22Rv1 (cell line): Measurements from ENCODE around the gene SLC2A9.

ENCODE experiments used
- ZFX ChIP-seq: fragments of 450-650 bp; IDR thresholded peaks from 2 replicates; pipeline ENCODE4 v1.6.1; 2017; ENCODE audit warnings: antibody characterized with exemption, borderline replicate concordance
- TF ChIP-seq, protein P1 (sequence below): fragments of 450-650 bp; IDR thresholded peaks from 2 replicates; pipeline ENCODE4 v1.5.1; 2017; ENCODE audit warnings: mild to moderate bottlenecking

DNA sequence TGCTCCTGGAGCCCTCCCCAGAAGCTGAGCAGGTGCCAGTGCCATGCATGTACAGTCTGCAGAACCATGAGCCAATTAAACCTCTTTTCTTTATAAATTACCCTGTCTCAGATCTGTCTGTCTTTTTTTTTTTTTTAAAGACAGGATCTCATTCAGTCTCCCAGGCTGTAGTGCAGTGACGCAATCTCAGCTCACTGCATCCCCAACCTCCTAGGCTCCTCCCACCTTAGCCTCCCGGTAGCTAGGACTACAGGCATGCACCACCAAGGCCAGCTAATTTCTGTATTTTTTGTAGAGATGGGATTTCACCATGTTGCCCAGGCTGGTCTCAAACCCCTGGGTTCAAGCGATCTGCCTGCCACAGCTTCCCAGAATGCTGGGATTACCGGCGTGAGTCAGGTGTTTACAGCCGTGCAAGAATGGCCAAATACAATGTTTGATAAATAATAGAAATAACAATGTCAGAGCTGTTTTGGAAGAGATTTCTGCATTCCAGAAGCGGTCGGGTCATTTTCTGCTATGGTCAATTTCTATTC, 68.8 kb downstream of the SLC2A9 start:
- TF ChIP-seq, protein P1, sequence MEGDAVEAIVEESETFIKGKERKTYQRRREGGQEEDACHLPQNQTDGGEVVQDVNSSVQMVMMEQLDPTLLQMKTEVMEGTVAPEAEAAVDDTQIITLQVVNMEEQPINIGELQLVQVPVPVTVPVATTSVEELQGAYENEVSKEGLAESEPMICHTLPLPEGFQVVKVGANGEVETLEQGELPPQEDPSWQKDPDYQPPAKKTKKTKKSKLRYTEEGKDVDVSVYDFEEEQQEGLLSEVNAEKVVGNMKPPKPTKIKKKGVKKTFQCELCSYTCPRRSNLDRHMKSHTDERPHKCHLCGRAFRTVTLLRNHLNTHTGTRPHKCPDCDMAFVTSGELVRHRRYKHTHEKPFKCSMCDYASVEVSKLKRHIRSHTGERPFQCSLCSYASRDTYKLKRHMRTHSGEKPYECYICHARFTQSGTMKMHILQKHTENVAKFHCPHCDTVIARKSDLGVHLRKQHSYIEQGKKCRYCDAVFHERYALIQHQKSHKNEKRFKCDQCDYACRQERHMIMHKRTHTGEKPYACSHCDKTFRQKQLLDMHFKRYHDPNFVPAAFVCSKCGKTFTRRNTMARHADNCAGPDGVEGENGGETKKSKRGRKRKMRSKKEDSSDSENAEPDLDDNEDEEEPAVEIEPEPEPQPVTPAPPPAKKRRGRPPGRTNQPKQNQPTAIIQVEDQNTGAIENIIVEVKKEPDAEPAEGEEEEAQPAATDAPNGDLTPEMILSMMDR = no peak
- no peak for TF ChIP-seq ZFX
